MM.1S (cell line): ENCODE data around the gene FBXO48.

Experiments
- EZH2 ChIP-seq: fragments of 300-600 bp; sonication (generic); optimal IDR thresholded peaks from 2 replicates; pipeline ENCODE3; 2017; ENCODE audit warnings: low read depth, mild to moderate bottlenecking, antibody characterized with exemption, low read length, mixed read lengths
- EZH2phosphoT487 ChIP-seq: fragments of 300-600 bp; sonication (generic); IDR thresholded peaks from 2 replicates; pipeline ENCODE4 v1.6.1; 2018; ENCODE audit warnings: antibody characterized with exemption, low read length
- TF ChIP-seq, protein P1 (sequence below): fragments of 300-600 bp; sonication (generic); IDR thresholded peaks from 2 replicates; pipeline ENCODE4 v1.5.1; 2016; ENCODE audit warnings: antibody characterized with exemption, low read length, mixed read lengths

DNA sequence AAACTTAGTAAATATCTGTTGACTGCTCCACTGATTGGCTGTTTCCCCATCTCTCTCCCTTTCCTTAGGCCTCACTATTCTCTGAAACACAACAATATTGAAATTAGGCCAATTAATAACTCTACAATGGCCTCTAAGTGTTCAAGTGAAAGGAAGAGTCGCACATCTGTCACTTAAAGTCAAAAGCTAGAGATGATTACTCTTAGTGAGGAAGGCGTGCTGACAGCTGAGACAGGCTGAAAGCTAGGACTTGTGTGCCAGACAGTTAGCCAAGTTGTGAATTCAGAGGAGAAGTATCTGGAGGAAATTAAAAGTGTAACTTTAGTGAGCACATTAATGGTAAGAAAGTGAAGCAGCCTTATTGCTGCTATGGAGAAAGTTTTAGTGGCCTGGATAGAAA lies 53.6 kb downstream of the FBXO48 start:
- TF ChIP-seq, protein P1, sequence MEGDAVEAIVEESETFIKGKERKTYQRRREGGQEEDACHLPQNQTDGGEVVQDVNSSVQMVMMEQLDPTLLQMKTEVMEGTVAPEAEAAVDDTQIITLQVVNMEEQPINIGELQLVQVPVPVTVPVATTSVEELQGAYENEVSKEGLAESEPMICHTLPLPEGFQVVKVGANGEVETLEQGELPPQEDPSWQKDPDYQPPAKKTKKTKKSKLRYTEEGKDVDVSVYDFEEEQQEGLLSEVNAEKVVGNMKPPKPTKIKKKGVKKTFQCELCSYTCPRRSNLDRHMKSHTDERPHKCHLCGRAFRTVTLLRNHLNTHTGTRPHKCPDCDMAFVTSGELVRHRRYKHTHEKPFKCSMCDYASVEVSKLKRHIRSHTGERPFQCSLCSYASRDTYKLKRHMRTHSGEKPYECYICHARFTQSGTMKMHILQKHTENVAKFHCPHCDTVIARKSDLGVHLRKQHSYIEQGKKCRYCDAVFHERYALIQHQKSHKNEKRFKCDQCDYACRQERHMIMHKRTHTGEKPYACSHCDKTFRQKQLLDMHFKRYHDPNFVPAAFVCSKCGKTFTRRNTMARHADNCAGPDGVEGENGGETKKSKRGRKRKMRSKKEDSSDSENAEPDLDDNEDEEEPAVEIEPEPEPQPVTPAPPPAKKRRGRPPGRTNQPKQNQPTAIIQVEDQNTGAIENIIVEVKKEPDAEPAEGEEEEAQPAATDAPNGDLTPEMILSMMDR, result no peak
- TF ChIP-seq EZH2phosphoT487 (no peak), EZH2 (no peak)
